NCI-H1417 treated with DMSO at 0.1 percent for 48 hours (cell line): Measurements from ENCODE around the gene MPV17.
"Not testable (repeated sequence)": the region's sequence is repeated elsewhere in the genome, so short reads cannot be mapped to it uniquely, and the experiment has no call there.

ENCODE experiments used
- DNase-seq: peaks from one replicate; lab custom pipeline; 2025; lab: John Stamatoyannopoulos, UW

The MPV17 gene, protein sequence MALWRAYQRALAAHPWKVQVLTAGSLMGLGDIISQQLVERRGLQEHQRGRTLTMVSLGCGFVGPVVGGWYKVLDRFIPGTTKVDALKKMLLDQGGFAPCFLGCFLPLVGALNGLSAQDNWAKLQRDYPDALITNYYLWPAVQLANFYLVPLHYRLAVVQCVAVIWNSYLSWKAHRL

DNA sequence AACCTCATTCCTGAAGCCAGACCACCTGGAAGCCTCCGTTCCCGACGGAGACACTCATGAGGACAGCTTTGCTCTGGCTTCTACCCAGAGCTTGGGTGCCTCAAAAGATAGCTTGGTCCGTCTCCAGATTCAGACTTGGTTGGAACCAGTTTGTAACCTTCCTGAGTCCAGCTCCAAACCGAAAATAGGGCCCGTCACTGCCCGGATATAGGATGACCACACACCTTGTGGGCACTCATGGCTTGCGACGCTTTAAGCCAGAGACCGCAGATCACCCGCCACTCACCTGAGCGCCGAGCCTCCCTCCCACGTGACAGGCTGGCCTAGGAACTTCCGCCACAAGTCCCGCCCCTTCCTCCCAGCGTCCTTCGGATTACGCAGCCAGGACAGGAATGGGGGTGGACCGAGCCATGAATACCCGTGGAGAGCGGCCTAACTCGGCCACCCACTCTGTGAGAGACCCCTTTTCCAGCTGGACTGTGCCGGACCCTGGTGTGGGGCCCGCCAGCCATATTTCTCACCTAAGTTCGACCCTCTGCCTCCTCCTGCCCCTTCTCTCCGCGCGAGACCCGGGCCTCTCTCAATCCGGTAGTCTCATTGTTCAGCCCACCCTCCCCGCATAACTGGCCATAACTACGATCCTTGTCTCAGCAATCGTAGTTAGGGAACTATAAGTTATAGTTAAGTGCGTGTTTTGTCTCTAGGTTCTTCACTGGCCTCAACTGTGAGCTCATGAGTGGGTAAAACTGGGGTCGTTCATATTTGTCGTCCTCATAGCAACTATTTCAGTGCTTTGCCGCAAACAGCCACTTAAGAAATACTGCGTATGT lies at the start of gene MPV17:
TSS of gene MPV17 (minus strand) at position 332 of the 830 bp plus-strand sequence. CDS start 580 bp downstream, outside the sequence.
- peak; percentile 75 for DNase-seq

DNA sequence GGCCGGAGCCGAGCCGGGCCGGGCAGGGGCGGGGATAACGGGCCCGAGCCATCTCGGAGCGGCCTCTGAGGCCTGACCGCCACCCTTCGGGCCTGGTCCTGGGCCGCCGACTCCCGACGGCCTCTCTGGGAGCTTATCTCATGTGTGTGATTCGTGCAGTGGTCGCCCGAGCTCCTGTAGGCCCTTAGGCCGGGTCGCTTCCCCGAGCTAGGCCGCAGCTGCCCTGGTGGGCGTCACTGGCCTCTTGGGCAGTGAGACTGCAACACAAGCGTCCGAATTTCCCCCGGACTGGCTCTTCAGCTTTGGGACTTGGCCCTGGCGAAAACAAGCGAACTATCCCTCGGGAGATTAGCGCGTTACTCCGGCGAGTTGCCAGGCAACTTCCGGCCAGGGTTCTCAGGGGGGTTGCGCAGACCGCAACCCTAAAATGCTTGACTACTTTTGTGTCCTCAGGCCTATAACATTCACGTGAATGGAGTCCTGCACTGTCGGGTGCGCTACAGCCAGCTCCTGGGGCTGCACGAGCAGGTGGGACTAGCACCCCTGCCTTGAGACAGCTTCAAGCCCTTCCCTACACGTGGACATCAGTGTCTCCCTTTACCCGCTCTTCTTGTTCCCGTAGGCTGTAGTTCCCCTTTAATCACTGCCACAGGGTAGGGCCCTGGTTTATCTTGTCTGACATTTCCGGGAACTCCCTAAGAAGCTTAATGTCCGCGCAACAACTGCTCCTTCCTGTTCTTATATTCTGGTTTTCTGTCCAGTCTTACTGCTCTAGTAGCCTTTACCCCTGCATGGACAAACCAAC lies 48.1 kb upstream of the MPV17 start:
- no peak for DNase-seq

DNA sequence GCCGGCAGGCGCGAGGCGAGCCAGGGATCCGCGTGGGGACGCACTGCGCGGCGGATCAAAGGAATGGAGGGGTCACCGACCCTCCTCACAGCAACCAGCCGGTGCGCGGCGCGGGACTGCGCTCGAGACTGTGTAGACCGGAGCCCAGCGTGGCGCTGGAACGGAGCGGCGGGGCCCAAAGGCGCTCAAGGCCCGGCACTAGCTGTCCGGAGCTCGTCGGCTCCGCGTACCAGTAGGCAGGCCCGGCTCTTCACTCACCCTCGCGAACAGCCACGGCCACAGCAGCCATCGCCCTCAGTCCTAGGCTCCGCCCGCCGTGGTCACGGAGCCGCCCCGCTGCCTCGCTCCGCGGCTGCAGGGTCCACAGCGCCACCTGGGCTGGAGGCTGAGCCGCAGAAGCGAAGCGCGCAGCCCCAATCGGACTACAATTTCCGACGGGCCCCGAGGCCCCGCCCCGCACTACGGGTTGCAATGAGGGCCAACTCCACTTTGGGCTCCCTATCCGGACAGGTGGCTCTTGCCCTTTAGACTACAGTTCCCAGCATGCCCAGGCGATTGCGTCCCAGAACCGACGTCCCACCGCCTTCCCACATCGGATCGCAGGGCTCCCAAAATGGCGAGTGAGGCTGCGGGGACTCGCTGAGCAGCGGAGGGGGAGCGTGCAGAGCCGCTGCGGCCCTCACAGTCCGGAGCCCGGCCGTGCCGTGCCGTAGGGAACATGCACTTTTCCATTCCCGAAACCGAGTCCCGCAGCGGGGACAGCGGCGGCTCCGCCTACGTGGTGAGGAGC lies 47.3 kb upstream of the MPV17 start, which contains the start of the genes EIF2B4 and SNX17:
TSS of gene EIF2B4 (minus strand) at position 313 of the 790 bp plus-strand sequence. CDS start at position 289, 24 bp downstream.
TSS of gene SNX17 (plus strand) at position 591 of the 790 bp plus-strand sequence. CDS start at position 719, 128 bp downstream.
- DNase-seq = peak; percentile 93

DNA sequence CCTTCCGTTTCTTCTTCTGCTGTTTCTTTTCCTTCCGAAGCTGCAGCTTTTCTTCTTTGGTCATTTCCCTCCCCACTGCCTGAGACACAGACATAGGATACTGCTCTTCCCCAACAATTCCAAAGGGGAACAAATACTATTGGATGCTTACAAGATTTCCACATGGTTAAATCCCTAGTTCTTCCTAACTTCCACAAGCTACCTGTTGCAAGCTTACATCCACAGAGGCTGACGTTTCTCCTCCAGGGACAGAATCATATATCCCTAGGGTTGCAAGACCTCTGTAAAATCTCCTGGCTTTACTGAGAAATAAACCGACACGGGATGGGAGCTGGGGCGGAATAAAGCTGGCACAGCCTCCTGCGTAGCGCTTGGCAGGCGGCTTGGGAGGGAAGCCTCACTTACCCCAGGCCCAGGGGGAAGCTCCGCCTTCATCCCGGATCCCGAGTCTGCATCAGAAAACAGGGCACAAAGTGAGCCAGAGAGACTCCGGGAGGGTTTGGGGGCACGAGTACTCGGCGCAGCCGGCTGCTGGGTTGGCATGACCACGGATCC lies 46.7 kb upstream of the MPV17 start:
- DNase-seq = no peak

DNA sequence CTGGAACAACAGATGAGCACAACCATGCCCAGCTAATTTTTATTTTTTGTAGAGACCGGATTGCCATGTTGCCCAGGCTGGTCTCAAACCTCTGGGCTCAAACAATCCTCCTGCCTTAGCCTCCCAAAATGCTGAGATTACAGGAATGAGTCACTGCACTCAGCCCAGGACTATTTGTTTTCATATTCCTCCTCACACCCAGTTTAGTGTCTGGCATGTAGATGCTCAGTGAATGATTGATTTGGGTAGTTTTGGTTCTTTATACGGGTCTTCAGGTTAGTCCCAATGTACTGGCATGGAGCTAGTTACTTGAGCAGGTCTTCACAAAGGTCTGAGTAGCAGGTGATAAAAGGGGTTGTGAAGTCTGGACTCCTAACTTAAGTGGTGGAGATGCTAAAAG lies 41.0 kb upstream of the MPV17 start:
- DNase-seq = no peak

DNA sequence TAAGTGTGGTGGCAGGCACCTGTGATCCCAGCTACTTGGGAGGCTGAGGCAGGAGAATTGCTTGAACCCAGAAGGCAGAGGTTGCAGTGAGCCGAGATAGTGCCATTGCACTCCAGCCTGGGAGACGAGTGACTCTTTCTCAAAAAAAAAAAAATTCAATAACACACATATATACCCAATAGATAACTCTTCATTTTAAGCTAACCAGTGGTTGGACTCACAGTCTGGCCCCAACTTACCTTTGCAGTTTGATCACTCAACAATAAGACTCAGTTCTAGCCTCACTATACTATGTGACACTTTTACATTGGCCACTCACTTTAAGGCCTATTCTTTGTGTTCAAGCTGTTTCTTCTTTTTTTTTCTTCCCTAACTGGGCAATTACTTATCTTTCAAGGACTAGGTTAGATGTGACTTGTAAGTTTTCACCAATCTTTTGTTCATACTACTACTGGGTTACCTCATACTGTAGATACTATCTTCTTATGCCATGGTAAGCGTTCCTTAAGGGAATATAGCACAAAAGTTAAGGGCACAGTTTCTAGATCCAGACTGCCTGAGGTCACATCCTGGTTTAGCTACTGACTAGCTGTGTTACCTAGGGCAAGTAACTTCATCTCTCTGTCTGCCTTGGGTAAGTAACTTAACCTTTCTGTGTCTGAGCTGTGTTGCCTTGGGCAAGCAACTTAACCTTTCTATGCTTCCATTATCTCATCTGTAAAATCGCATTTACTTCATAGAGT lies 40.0 kb upstream of the MPV17 start:
- no peak for DNase-seq

DNA sequence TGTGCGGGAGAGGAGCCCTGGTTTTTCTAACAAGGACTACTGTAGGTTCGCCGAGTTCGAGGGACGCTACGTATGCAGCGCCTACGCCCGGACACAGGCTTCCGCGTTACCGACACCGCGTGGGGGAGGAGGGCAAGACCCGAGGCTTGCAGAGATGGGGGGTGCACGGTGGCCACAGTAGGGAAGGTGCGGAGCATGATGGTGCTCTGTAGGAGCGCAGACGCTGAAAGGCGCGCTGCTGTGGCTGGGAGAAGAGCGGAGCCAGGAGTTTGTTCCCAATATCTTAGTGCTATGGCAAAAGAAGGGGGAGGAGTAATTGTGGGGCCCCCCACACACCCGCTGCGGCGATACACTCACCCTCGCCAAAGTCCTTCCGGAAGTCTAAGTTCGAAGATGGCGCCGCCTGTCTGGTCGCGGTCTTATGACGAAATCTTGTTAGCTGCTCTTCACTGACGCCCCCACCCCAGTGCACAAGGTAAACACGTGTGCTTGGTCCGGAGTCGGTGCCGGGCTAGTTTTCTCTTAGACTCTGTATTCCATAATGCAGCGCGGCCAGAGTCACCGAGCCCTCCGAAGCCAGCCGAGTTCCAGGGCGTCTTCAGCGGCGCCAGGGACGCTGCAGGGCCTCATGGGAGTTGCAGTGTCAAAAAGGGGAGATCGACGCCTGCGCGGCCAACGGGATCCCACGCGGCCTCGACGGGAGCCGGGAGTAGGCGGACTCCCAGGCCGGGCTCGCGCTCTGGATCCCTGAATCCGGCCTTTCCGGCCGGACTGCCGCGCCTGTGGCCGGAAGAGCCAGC lies 33.7 kb upstream of the MPV17 start, which contains the start of gene GTF3C2:
TSS of gene GTF3C2 (minus strand) at position 383 of the 800 bp plus-strand sequence. CDS start 13,210 bp downstream, outside the sequence.
- peak; percentile 98 for DNase-seq

DNA sequence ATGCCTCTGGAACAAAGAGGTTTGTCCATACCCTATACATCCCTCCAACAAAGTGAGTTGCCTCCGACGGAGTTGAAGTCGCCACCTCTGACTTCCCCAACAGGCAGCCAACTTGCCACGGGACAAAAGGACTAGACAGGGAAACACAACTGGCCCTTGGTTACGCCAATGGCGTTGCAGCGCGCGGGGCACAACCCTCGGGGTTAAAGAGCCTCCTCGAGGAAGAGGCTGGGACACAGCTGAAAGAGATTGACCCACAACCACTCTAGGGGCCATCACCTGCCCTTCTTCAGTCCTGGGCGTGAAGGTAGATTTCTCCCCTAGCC lies 33.1 kb upstream of the MPV17 start:
- DNase-seq = no peak

DNA sequence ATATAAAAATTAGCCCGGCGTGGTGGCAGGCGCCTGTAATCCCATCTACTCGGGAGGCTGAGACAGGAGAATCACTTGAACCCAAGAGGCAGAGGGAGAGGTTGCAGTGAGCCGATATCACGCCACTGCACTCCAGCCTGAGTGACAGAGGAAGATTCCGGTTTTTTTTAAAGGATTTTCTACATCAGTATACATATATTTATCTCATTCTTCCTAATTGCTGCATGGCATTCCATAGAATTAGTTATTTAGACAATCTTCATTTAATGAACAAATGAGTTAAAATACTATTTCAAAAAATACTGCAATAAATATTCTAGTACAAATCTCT lies 31.7 kb upstream of the MPV17 start:
- no peak for DNase-seq

DNA sequence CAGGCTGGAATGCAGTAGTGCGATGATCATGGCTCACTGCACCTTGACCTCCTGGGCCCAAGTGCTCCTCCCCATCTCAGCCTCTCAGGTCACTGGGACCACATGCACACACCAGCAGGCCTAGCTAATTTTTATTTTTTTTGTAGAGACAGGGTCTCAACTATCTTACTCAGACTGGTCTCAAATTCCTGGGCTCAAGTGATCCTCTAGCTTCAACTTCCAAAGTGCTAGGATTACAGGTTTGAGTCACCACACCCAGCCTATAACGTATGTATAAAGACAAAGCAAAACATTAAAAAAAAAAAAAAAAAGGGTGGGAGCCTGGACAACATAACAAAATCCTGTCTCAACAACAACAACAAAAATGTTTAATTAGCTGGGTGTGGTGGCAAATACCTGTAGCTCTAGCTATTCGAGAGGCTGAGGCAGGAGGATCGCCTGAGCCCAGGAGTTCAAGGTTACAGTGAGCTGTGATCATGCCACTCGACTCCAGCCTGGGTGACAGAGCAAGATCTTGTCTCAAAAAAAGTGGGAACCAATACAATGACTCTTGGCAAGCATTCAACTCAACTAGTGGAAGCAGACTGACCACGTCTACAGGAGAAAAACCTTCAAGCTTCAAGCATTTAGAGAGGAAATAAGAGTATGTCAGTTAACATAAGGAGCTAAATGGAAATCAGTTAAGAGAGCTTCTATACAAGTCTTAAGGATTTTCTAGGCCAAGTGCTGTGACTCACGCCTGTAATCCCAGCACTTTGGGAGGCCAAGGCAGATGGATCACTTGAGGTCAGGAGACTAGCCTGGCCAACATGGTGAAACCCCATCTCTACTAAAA lies 31.1 kb upstream of the MPV17 start:
- no peak for DNase-seq

DNA sequence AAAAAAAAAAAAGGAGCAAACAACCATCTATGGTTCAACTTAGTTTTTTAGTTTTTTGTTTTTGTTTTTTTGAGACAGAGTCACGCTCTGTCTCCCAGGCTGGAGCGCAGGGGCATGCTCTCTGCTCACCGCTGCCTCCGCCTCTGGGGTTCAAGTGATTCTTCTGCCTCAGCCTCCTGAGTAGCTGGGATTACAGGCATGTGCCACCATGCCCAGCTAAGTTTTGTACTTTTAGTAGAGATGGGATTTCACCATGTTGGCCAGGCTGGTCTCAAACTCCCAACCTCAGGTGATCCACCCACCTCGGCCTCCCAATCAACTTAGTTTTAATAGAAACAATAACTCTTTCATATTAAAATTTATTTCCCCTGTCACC lies 30.5 kb upstream of the MPV17 start:
- not testable (repeated sequence) for DNase-seq

DNA sequence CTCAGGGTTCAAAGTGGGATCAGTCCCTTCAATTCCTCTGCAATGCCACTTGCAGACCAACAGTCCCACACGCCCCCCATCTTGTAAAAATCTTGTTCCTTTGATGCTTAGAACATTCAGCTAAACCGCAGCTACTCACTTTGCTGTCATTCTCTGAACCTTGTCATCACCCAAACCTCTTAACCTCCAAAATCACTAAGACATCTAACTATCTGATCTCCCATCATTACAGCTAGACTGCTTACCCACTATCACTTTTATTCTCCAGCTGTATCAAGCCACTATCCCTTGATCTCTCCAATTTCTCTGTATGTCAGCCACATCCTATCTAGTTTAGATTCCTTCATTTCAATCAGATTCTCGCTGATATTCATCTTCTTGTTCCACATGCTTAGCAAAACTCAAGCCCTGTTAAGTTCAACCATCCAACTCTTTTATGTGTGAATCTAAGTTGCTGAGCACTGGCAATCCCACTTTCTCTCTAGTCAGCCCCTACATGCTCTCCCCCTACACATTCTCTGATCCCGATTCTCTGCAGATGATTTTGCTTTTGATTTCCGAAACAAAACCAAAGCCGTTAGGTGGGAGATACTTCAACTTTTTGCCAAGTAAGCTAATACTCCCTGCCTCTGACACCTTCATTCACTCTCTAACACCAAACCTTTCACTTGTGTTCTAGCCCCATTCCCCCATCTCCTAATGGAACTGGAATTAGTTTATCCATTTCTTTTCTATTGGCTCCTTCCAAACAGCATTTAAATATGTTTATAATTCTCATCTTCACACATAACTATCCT lies 29.1 kb upstream of the MPV17 start:
- DNase-seq = no peak

DNA sequence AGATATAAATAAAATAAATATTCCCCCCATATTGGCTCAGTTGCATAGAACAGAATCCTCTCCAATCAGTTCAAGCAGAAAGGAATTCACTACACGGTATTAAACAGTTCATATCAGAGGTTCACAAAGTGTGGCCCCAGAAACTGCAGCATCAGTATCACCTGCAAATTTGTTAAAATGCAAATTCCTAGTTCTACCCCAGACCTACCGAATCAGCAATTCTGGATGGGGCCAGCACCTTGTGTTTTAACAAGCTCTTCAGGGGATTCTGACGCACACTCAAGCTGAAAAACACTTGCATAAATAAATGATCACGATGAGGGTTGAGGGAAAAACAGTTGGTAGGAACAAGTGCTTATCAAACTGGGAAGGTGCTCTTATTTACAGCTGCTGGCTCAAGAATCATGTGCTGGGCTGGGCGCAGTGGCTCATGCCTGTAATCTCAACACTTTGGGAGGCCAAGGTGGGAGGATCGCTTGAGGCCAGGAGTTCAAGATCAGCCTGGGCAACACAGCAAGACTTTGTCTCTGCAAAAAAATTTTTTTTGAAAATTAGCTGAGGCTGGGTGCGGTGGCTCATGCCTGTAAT lies 27.3 kb upstream of the MPV17 start:
- DNase-seq = no peak

DNA sequence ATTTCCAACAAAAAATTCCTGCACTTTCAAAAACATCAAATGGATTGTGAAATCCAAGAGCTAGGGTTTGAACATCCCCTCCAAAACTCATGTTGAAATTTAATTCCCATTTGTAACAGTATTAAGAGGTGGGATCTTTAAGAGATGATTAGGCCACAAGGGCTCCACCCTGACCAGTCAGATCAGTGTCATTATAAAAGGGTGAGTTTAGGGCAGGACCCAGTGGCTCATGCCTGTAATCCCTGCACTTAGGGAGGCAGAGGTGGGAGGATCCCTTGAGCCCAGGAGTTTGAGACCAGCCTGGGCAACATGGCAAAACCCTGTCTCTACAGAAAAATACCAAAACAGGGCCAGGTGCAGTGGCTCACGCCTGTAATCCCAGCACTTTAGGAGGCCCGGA lies 24.7 kb upstream of the MPV17 start:
- no peak for DNase-seq

DNA sequence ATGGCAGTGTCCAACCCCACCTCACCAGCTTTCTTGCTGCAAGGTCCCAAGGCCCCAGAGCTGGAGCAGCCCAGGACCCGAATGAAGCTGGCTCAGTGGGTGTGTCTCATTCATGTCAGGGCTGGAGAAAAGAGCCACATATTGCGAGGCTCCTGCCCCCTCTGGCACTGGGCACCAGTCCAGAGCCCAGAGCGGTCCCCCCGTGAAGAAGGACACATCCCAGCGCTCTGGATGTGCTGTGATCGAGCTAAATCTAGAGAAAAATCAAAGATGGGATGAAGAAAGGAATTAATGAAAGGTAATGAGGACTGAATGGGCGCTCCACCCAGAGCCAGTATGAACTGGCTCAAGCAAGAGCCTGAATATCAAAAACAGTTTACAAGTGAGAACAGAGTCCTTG lies 13.3 kb upstream of the MPV17 start:
- DNase-seq = no peak

DNA sequence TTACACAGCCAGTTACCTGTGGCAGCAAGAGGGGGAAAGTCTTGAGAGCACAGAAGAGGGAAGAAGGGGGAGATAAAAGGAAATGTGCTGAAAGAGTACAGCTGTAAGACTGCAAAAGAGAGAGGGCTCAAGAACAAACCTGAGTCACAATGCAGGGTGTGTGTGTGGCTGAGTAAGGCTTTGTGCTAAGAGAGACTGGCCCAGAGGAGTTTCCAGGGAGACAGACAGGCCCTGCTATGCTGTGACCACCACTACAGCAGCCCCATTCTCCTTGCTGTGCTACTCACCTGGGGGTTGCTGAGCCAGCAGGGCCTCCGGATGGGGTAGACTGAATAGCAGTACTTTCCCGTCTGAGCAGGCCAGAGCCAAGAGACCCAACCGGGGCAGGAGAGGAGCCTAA lies 12.4 kb upstream of the MPV17 start:
- no peak for DNase-seq

DNA sequence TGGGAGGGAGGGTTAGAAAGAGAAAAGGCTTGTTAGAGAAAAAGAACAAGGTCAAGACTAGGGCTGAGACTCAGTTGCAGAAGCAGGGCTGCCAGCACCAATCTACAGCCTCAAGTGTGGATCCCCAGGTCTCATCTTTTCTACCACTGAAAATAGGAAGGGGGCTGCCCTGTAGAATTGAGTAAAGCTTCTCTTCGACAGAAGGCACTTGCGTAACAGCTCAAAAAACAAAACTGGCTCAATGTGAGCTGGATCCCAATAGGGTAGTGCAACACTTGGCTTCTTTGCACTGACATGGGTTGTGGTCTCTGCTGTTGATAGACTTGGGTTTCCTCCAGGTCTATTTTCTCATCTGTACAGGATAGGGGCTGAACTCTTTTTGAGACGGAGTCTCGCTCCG lies 1.8 kb upstream of the MPV17 start:
- DNase-seq = no peak
